Measurements from ENCODE around the gene PGD. TPM values are rescaled to one million over a fixed set of nuclear protein-coding genes. Genes with fewer than 3 reads are reported as not detected.

PGD gene
- polyA plus RNA-seq, 1 experiment: 78.3 TPM

- Histone ChIP-seq H3K36me3 (ENCODE audit: control insufficient read depth, insufficient read depth, low read length) (no peaks in the 10 kb centered on the region), H3K27me3 (ENCODE audit: control insufficient read depth, insufficient read depth, low read length) (no peaks in the 10 kb centered on the region), H3K4me3 (ENCODE audit: low read depth, low read length) (no peak overlapping the region)
- no peak for TF ChIP-seq CTCF (IDR thresholded peaks at IDR 0.05; ENCODE audit: insufficient read depth, low read depth, low read length)
- DNase-seq (ENCODE audit: low read depth): no peak
- POLR2A ChIA-PET: no interaction called here
- CTCF ChIA-PET: interaction anchor here (9.1 kb wide), 1 partner anchor 59 kb away, joined by 180 read pairs; no protein-coding TSS in a partner anchor
Observed at GRCh38 chr1:10433790-10434189, 34.9 kb downstream of the PGD start.

GRCh38 chr1:10434590-10434989, 35.7 kb downstream of the PGD start:
- no peak overlapping the region for H3K4me3 ChIP-seq (ENCODE audit: low read depth, low read length)
- POLR2A ChIA-PET: no interaction called here
- H3K27me3 ChIP-seq (ENCODE audit: control insufficient read depth, insufficient read depth, low read length): no peaks in the 10 kb centered on the region
- no peaks in the 10 kb centered on the region for H3K36me3 ChIP-seq (ENCODE audit: control insufficient read depth, insufficient read depth, low read length)
- DNase-seq (ENCODE audit: low read depth): no peak
- no peak for TF ChIP-seq CTCF (IDR thresholded peaks at IDR 0.05; ENCODE audit: insufficient read depth, low read depth, low read length)
- CTCF ChIA-PET: interaction anchor here (9.1 kb wide), 1 partner anchor 58 kb away, joined by 180 read pairs; no protein-coding TSS in a partner anchor

- Histone ChIP-seq H3K27me3 (ENCODE audit: control insufficient read depth, insufficient read depth, low read length) (no peaks in the 10 kb centered on the region), H3K4me3 (ENCODE audit: low read depth, low read length) (no peak overlapping the region), H3K36me3 (ENCODE audit: control insufficient read depth, insufficient read depth, low read length) (no peaks in the 10 kb centered on the region)
- ChIA-PET POLR2A (interaction anchor here (0.6 kb wide), 1 partner anchor 263 kb away, joined by 3 read pairs; no protein-coding TSS in a partner anchor), CTCF (interaction anchor here (0.7 kb wide), 1 partner anchor 113 kb away, joined by 4 read pairs; no protein-coding TSS in a partner anchor)
- DNase-seq (ENCODE audit: low read depth): no peak
- TF ChIP-seq CTCF (IDR thresholded peaks at IDR 0.05; ENCODE audit: insufficient read depth, low read depth, low read length): no peak
Observed at GRCh38 chr1:10437052-10437451, 38.2 kb downstream of the PGD start.

GRCh38 chr1:10438677-10439163, 39.9 kb downstream of the PGD start:
- TF ChIP-seq CTCF (IDR thresholded peaks at IDR 0.05; ENCODE audit: insufficient read depth, low read depth, low read length): no peak
- H3K4me3 ChIP-seq (ENCODE audit: low read depth, low read length): no peak overlapping the region
- no peaks in the 10 kb centered on the region for H3K36me3 ChIP-seq (ENCODE audit: control insufficient read depth, insufficient read depth, low read length)
- ChIA-PET POLR2A (no interaction called here), CTCF (interaction anchor here (0.5 kb wide), 1 partner anchor 16 kb away, joined by 3 read pairs; no protein-coding TSS in a partner anchor)
- no peak for DNase-seq (ENCODE audit: low read depth)
- no peaks in the 10 kb centered on the region for H3K27me3 ChIP-seq (ENCODE audit: control insufficient read depth, insufficient read depth, low read length)

GRCh38 chr1:10440305-10440704, 41.4 kb downstream of the PGD start:
- H3K4me3 ChIP-seq (ENCODE audit: low read depth, low read length): no peak overlapping the region
- ChIA-PET POLR2A (no interaction called here), CTCF (no interaction called here)
- H3K27me3 ChIP-seq (ENCODE audit: control insufficient read depth, insufficient read depth, low read length): no peaks in the 10 kb centered on the region
- H3K36me3 ChIP-seq (ENCODE audit: control insufficient read depth, insufficient read depth, low read length): no peaks in the 10 kb centered on the region
- no peak for TF ChIP-seq CTCF (IDR thresholded peaks at IDR 0.05; ENCODE audit: insufficient read depth, low read depth, low read length)
- DNase-seq (ENCODE audit: low read depth): no peak

Measured in BJ (cell line).